GM08714 (cell line): ENCODE measurements around the gene SFXN5.
"Not testable (repeated sequence)": the region's sequence is repeated elsewhere in the genome, so short reads cannot be mapped to it uniquely, and the experiment has no call there.

Source experiments
- H3K4me3 ChIP-seq: fragments of 200-500 bp; sonication (Bioruptor generic); 2 replicates; pipeline ENCODE4 v1.5.1; 2014; ENCODE audit warnings: mild to moderate bottlenecking, low read length, inconsistent platforms
- ZNF274 ChIP-seq: IDR thresholded peaks from 2 replicates; pipeline ENCODE4 v1.6.1; 2012; ENCODE audit warnings: mild to moderate bottlenecking, low read depth, low read length

The SFXN5 gene

GRCh38 chr2:72915320-72915906, 156.1 kb downstream of the SFXN5 start:
- H3K4me3 ChIP-seq, result peak overlapping the region; percentile 58
- no peak for TF ChIP-seq ZNF274

GRCh38 chr2:72914589-72915319, 156.8 kb downstream of the SFXN5 start:
- H3K4me3 ChIP-seq, result no peak overlapping the region; the same call in 1 of the 2 replicates
- TF ChIP-seq ZNF274, result no peak

- H3K4me3 ChIP-seq, result no peak overlapping the region
- TF ChIP-seq ZNF274, result no peak
Measured at GRCh38 chr2:72914206-72914559, 157.3 kb downstream of the SFXN5 start.

GRCh38 chr2:72913486-72914205, 157.9 kb downstream of the SFXN5 start:
- TF ChIP-seq ZNF274, result no peak
- no peak overlapping the region for H3K4me3 ChIP-seq

GRCh38 chr2:72911256-72911655, 160.3 kb downstream of the SFXN5 start:
- no peak for TF ChIP-seq ZNF274
- H3K4me3 ChIP-seq, result no peak overlapping the region

GRCh38 chr2:72908741-72909140, 162.8 kb downstream of the SFXN5 start:
- TF ChIP-seq ZNF274, result no peak
- H3K4me3 ChIP-seq, result no peak overlapping the region

GRCh38 chr2:72907369-72907768, 164.1 kb downstream of the SFXN5 start:
- H3K4me3 ChIP-seq, result not testable (repeated sequence)

- H3K4me3 ChIP-seq, result no peak overlapping the region
- no peak for TF ChIP-seq ZNF274
Measured at GRCh38 chr2:72901426-72901825, 170.1 kb downstream of the SFXN5 start.

- no peak overlapping the region for H3K4me3 ChIP-seq
- TF ChIP-seq ZNF274, result no peak
Measured at GRCh38 chr2:72900191-72900825, 171.2 kb downstream of the SFXN5 start.

GRCh38 chr2:72898585-72898906, 173.0 kb downstream of the SFXN5 start:
- H3K4me3 ChIP-seq, result no peak overlapping the region
- no peak for TF ChIP-seq ZNF274

- H3K4me3 ChIP-seq, result no peak overlapping the region
- TF ChIP-seq ZNF274, result no peak
Measured at GRCh38 chr2:72897785-72898584, 173.5 kb downstream of the SFXN5 start.

GRCh38 chr2:72896446-72896845, 175.1 kb downstream of the SFXN5 start:
- no peak overlapping the region for H3K4me3 ChIP-seq
- TF ChIP-seq ZNF274, result no peak

- no peak overlapping the region for H3K4me3 ChIP-seq
- no peak for TF ChIP-seq ZNF274
Measured at GRCh38 chr2:72895759-72896281, 175.7 kb downstream of the SFXN5 start.

GRCh38 chr2:72895154-72895553, 176.4 kb downstream of the SFXN5 start:
- no peak for TF ChIP-seq ZNF274
- no peak overlapping the region for H3K4me3 ChIP-seq
